ENCODE data around the gene RSPH6A. TPM values are rescaled to one million over a fixed set of nuclear protein-coding genes. Genes with fewer than 3 reads are reported as not detected.

The RSPH6A gene
- under 0.01 and 0.09 TPM in 2 replicates for total RNA-seq

GRCh38 chr19:45814851-45815480 lies at the start of gene RSPH6A:
TSS of gene RSPH6A (minus strand) at chr19:45815308. CDS start at chr19:45815176, 132 bp downstream.

GRCh38 chr19:45863840-45864628 lies 48.9 kb upstream of the RSPH6A start, which contains the start of gene FOXA3:
TSS of gene FOXA3 (plus strand) at chr19:45864326. CDS start at chr19:45864457, 131 bp downstream.

GRCh38 chr19:45862564-45863334 lies 47.6 kb upstream of the RSPH6A start, which contains the start of gene SYMPK:
TSS of gene SYMPK (minus strand) at chr19:45863147. CDS start at chr19:45854495, 8,652 bp downstream.

GRCh38 chr19:45792470-45793177 lies 22.5 kb downstream of the RSPH6A start, which contains the start of gene DMWD:
TSS of gene DMWD (minus strand) at chr19:45792845. CDS start at chr19:45792756, 89 bp downstream.

GRCh38 chr19:45782162-45782691 lies 32.9 kb downstream of the RSPH6A start, which contains the start of gene DMPK:
TSS of gene DMPK (minus strand) at chr19:45782490. CDS start at chr19:45782352, 138 bp downstream.

DNA sequence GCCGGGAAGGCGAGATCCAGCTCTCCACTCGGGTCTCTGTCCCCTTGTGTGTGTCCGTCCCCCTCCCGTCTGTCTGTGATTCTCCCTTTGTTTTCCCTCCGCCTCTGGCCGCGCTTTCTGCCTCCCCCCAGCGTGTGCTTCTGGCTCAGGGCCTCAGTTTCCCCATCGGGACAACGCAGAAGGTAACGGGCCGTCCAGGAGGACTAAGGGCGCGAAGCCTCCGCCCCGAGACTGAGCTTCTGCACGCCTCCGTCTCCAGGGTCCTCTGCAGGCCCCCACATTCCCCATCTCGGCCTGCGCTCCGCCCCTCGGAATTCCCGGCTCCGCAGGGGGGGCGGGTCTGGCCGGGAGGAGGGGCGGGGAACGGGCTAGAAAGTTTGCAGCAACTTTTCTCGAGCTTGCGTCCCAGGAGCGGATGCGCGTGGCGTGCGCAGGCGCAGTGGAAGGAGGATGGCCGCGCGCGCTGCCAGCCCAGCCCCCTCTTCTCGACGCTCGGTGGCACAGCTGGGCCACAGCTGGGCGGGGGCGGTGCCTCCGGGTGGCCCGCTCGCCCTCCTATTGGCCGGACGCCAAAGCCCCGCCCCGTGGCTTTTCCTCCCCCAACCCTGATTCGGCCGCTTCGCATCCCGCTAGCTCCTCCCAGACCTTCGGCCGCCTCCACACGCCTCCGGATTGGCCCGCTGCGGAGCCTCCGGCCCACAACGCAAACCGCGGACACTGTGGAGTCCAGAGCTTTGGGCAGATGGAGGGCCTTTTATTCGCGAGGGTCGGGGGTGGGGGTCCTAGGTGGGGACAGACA lies 45.9 kb downstream of the RSPH6A start, which contains the start of gene SIX5:
Gene SIX5, minus strand, starts transcription at position 269 of the 799 bp plus-strand sequence. CDS start 408 bp downstream, outside the sequence.

Other genes starting within 250 kb of the RSPH6A start
- gene OPA3, start 230.5 kb downstream of the RSPH6A start, total RNA-seq, result 5.0 and 6.0 TPM in 2 replicates
- gene GPR4, start 213.1 kb downstream of the RSPH6A start, total RNA-seq, result 4.2 and 5.0 TPM in 2 replicates
- 14.8 and 30.6 TPM in 2 replicates for gene EML2, start 175.9 kb downstream of the RSPH6A start, total RNA-seq
- 0.09 TPM in 1 of 2 replicates, not detected in the other for gene GIPR, start 147.1 kb downstream of the RSPH6A start, total RNA-seq
- 779 and 865 TPM in 2 replicates for gene SNRPD2, start 123.4 kb downstream of the RSPH6A start, total RNA-seq
- 7.8 and 9.0 TPM in 2 replicates for gene QPCTL, start 122.6 kb downstream of the RSPH6A start, total RNA-seq
- 3.6 and 5.1 TPM in 2 replicates for gene FBXO46, start 84.4 kb downstream of the RSPH6A start, total RNA-seq
- not detected in 2 replicates for gene MEIOSIN, start 81.9 kb downstream of the RSPH6A start, total RNA-seq
- gene SIX5, start 46.1 kb downstream of the RSPH6A start, total RNA-seq, result 3.3 and 6.3 TPM in 2 replicates
- gene DMPK, start 32.8 kb downstream of the RSPH6A start, total RNA-seq, result 8.0 and 17.6 TPM in 2 replicates
- 22.6 and 31.8 TPM in 2 replicates for gene DMWD, start 22.5 kb downstream of the RSPH6A start, total RNA-seq
- 30.4 and 36.5 TPM in 2 replicates for gene SYMPK, start 47.8 kb upstream of the RSPH6A start, total RNA-seq
- gene FOXA3, start 49.0 kb upstream of the RSPH6A start, total RNA-seq, result not detected in 2 replicates
- gene IRF2BP1, start 70.8 kb upstream of the RSPH6A start, total RNA-seq, result 17.7 and 20.6 TPM in 2 replicates
- 0.99 and 1.1 TPM in 2 replicates for gene MYPOP, start 87.3 kb upstream of the RSPH6A start, total RNA-seq
- not detected in 2 replicates for gene NANOS2, start 99.5 kb upstream of the RSPH6A start, total RNA-seq
- gene NOVA2, start 158.6 kb upstream of the RSPH6A start, total RNA-seq, result 4.7 and 6.0 TPM in 2 replicates
- gene CCDC61, start 180.2 kb upstream of the RSPH6A start, total RNA-seq, result 7.2 and 8.3 TPM in 2 replicates
- gene PGLYRP1, start 207.7 kb upstream of the RSPH6A start, total RNA-seq, result not detected in 2 replicates
- gene IGFL4, start 225.7 kb upstream of the RSPH6A start, total RNA-seq, result not detected in 2 replicates

Data from endothelial cell of coronary artery (primary cell).